K562 (cell line): ENCODE results near the gene TUT4. TPM values are rescaled to one million over a fixed set of nuclear protein-coding genes. Genes with fewer than 3 reads are reported as not detected.

Source experiments
- ATAC-seq: fragments of 200-7000 bp; cut with Tn5 transposase; 3 replicates; pipeline ENCODE4 v1.9.1; 2020; ENCODE audit warnings: moderate library complexity
- BruUV-seq: library from RNA; stranded (reverse); fragments of 400-500 nt; replicated peaks from 2 replicates; lab custom pipeline; 2021; lab: Mats Ljungman, UMichigan
- CTCF ChIA-PET: fragments of 300-600 bp; formaldehyde crosslinking; extraction: SDS; loops from one replicate; lab custom pipeline; 2021; ENCODE audit warnings: low intra/inter-chr PET ratio; lab: Yijun Ruan, JAX
- POLR2A ChIA-PET: fragments of 300-600, 350-650 bp; sonication (Branson Sonifier 250); formaldehyde crosslinking; extraction: SDS; loops from one replicate; lab custom pipeline; 2021; ENCODE audit warnings: antibody characterized with exemption, inconsistent platforms; lab: Yijun Ruan, JAX
- DNase-seq, 4 experiments: peaks; one replicate each; pipeline versions ENCODE4 v3.0.0 to v3.0.0-alpha.2; 2011 to 2018; ENCODE audit warnings: low spot score in 3 of 4, mixed read lengths in 3 of 4; ENCODE audit errors: extremely low read depth in 1 of 4
- FAIRE-seq: peaks from 2 replicates; lab custom pipeline; 2011; peaks lifted over from hg19 to GRCh38; lab: Jason Lieb, UNC
- H2AFZ ChIP-seq: 2 replicates; pipeline ENCODE4 v1.6.0; 2011; ENCODE audit warnings: low read depth, low read length, control low read depth, inconsistent platforms
- H3K27ac ChIP-seq: fragments of 200-600 bp; 3 replicates; pipeline ENCODE4 v1.8.0; 2011; ENCODE audit warnings: low read depth, mild to moderate bottlenecking, control low read depth, inconsistent platforms, low read length, moderate library complexity, mixed read lengths; ENCODE audit errors: extremely low read depth
- H3K27me3 ChIP-seq, 2 experiments: fragments of 300-600 bp in 1 of 2; 2 replicates in 1 of 2; 3 replicates in 1 of 2; pipeline versions ENCODE4 v1.6.0 to v1.8.0; 2011; ENCODE audit warnings: inconsistent platforms in 2 of 2, low read length in 2 of 2, mild to moderate bottlenecking in 1 of 2, mixed read lengths in 1 of 2, moderate library complexity in 1 of 2; ENCODE audit not compliant: control insufficient read depth in 2 of 2, insufficient read depth in 2 of 2
- H3K36me3 ChIP-seq: fragments of 300-600 bp; 3 replicates; pipeline ENCODE4 v1.8.0; 2011; ENCODE audit warnings: mild to moderate bottlenecking, low read length, inconsistent platforms; ENCODE audit not compliant: control insufficient read depth, insufficient read depth
- H3K4me1 ChIP-seq, 2 experiments: fragments of 200-600 bp in 1 of 2; replicated peaks in 1 of 2; 2 replicates in 1 of 2; 3 replicates in 1 of 2; pipeline versions ENCODE4 v1.5.1 to v1.8.0; 2011; ENCODE audit warnings: inconsistent platforms in 2 of 2, low read length in 2 of 2, mild to moderate bottlenecking in 1 of 2, mixed read lengths in 1 of 2, moderate library complexity in 1 of 2; ENCODE audit not compliant: control insufficient read depth in 2 of 2, insufficient read depth in 2 of 2
- H3K4me2 ChIP-seq: 2 replicates; pipeline ENCODE4 v1.6.1; 2011; ENCODE audit warnings: low read length, control low read depth, inconsistent platforms, mixed read lengths; ENCODE audit not compliant: insufficient read depth
- H3K4me3 ChIP-seq: fragments of 200-600 bp; sonication (generic), shearing (Covaris generic); 2 replicates; pipeline ENCODE4 v1.5.1; 2016; ENCODE audit warnings: control low read depth, inconsistent platforms
- H3K79me2 ChIP-seq: fragments of 200-600 bp; 3 replicates; pipeline ENCODE4 v1.8.0; 2011; ENCODE audit warnings: low read length, inconsistent platforms; ENCODE audit not compliant: control insufficient read depth, insufficient read depth
- H3K9ac ChIP-seq, 2 experiments: 2 replicates each; pipeline versions ENCODE4 v1.6.0 to v1.6.1; 2011; ENCODE audit warnings: low read depth in 2 of 2, low read length in 2 of 2, control low read depth in 1 of 2, inconsistent platforms in 1 of 2, mild to moderate bottlenecking in 1 of 2, mixed read lengths in 1 of 2; ENCODE audit not compliant: insufficient read depth in 1 of 2
- H3K9me1 ChIP-seq: one replicate; pipeline ENCODE4 v1.6.0; 2011; ENCODE audit warnings: inconsistent platforms, mild to moderate bottlenecking, low read length, moderate library complexity; ENCODE audit not compliant: control insufficient read depth, insufficient read depth
- H3K9me3 ChIP-seq: replicated peaks from 2 replicates; pipeline ENCODE4 v1.5.1; 2011; ENCODE audit warnings: low read depth, low read length, inconsistent platforms; ENCODE audit not compliant: control insufficient read depth, insufficient read depth
- H4K20me1 ChIP-seq: replicated peaks from 2 replicates; pipeline ENCODE4 v1.6.1; 2011; ENCODE audit warnings: low read length, inconsistent platforms, mixed read lengths; ENCODE audit not compliant: control insufficient read depth, insufficient read depth
- ATF3 ChIP-seq, 2 experiments: fragments of 450-650 bp in 1 of 2; sonication (generic) in 1 of 2; formaldehyde crosslinking in 1 of 2; IDR thresholded peaks in 1 of 2; conservative IDR thresholded peaks in 1 of 2; 2 replicates each; pipeline versions ENCODE4 v1.6.1 to v1.8.1; 2016 to 2023; ENCODE audit warnings: mild to moderate bottlenecking in 2 of 2, moderate library complexity in 2 of 2, inconsistent platforms in 1 of 2, missing genetic modification reagents in 1 of 2
- BCOR ChIP-seq: fragments of 450-650 bp; IDR thresholded peaks from 2 replicates; pipeline ENCODE4 v1.6.1; 2016
- EHMT2 ChIP-seq: fragments of 450-650 bp; IDR thresholded peaks from 2 replicates; pipeline ENCODE4 v1.6.1; 2018; ENCODE audit warnings: antibody characterized with exemption
- POLR3G ChIP-seq: IDR thresholded peaks from 2 replicates; pipeline ENCODE4 v1.6.1; 2011; ENCODE audit not compliant: insufficient read length, insufficient replicate concordance; ENCODE audit errors: extremely low read depth
- RFX7 ChIP-seq: fragments of 250-450 bp; sonication (Bioruptor Pico); IDR thresholded peaks from 2 replicates; pipeline ENCODE4 v1.5.1; 2021; ENCODE audit warnings: mild to moderate bottlenecking
- RHOXF2B ChIP-seq: fragments of 250-450 bp; sonication (Bioruptor Pico); conservative IDR thresholded peaks from 2 replicates; pipeline ENCODE4 v1.5.1; 2021
- RUNX1 ChIP-seq: sonication (generic); IDR thresholded peaks from 2 replicates; pipeline ENCODE4 v1.6.1; 2016; ENCODE audit warnings: antibody characterized with exemption, low read depth
- TRIM28 ChIP-seq: fragments of 450-650 bp; IDR thresholded peaks from 2 replicates; pipeline ENCODE4 v1.6.1; 2017
- XRCC3 ChIP-seq: fragments of 450-650 bp; IDR thresholded peaks from 2 replicates; pipeline ENCODE4 v1.6.1; 2017; ENCODE audit warnings: mild to moderate bottlenecking, moderate library complexity
- WGBS: fragments of 100-300 bp; shearing (Covaris generic); methylation state at CpG from one replicate; pipeline ENCODE4 v1.1.6; 2016; ENCODE audit warnings: low coverage, mixed read lengths; ENCODE audit not compliant: insufficient coverage; ENCODE audit errors: missing lambda C conversion rate; 5-methylcytosine and 5-hydroxymethylcytosine counted together
- in situ Hi-C: fragments of 300-500 bp; cut with MboI; formaldehyde crosslinking; loops from 4 replicates; pipeline ENCODE4 v1.15.0; 2018; ENCODE audit warnings: inconsistent platforms, mixed read lengths
- intact Hi-C: fragments of 100-400 bp; cut with micrococcal nuclease; formaldehyde crosslinking; loops from 2 replicates; pipeline ENCODE4 v1.14.2; 2022
- polyA plus RNA-seq, 8 experiments: library from polyadenylated mRNA; depleted of rRNA in 4 of 8; stranded (reverse) in 5 of 8; unstranded in 3 of 8; fragments of >200 nt; fragmentation: Nextera tagmentation in 2 of 8; fragmentation: Illumina TruSeq in 1 of 8; extraction: Ambion mirVana in 2 of 8; extraction: Trizol in 1 of 8; gene quantifications; 2 replicates each; pipeline versions ENCODE4 v1.2.1 to v1.2.3, GENCODE V29; 2011 to 2014; ENCODE audit warnings: inconsistent platforms in 1 of 8, missing spikeins in 1 of 8
- total RNA-seq, 7 experiments: library from RNA; depleted of rRNA in 6 of 7; stranded (reverse); fragments of >200 nt in 6 of 7; fragmentation: Illumina TruSeq in 2 of 7; extraction: Trizol in 2 of 7; gene quantifications; 2 replicates each; pipeline versions ENCODE4 v1.2.1 to v1.2.3, GENCODE V29; 2011 to 2021; ENCODE audit warnings: low replicate concordance in 1 of 7
- TF ChIP-seq, protein P1 (sequence below): IDR thresholded peaks from 2 replicates; pipeline ENCODE4 v1.6.1; 2016; ENCODE audit warnings: missing genetic modification characterization, missing compliant biosample characterization
- TF ChIP-seq, protein P2 (sequence below), 2 experiments: IDR thresholded peaks in 1 of 2; conservative IDR thresholded peaks in 1 of 2; 2 replicates each; pipeline ENCODE4 v1.6.1; 2016; ENCODE audit warnings: low read depth in 2 of 2, mild to moderate bottlenecking in 1 of 2, missing compliant biosample characterization in 1 of 2, missing genetic modification characterization in 1 of 2, moderate library complexity in 1 of 2

TUT4 gene
- total and polyA plus RNA-seq, 9 of the 15 experiments (the other 6 are each of a cell fraction or from before 2014, with no cell fraction given), result 15.8 to 53.5 (median 36.7) TPM

- TF ChIP-seq, protein P1, sequence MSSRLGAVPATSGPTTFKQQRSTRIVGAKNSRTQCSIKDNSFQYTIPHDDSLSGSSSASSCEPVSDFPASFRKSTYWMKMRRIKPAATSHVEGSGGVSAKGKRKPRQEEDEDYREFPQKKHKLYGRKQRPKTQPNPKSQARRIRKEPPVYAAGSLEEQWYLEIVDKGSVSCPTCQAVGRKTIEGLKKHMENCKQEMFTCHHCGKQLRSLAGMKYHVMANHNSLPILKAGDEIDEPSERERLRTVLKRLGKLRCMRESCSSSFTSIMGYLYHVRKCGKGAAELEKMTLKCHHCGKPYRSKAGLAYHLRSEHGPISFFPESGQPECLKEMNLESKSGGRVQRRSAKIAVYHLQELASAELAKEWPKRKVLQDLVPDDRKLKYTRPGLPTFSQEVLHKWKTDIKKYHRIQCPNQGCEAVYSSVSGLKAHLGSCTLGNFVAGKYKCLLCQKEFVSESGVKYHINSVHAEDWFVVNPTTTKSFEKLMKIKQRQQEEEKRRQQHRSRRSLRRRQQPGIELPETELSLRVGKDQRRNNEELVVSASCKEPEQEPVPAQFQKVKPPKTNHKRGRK (tag), result no peak
- peak; percentile 78 for TF ChIP-seq EHMT2
- TF ChIP-seq XRCC3, result no peak
These were observed 21.7 kb upstream of the TUT4 start (continued) for GRCh38 chr1:52574594-52574993.

GRCh38 chr1:52572387-52572786 is 19.5 kb upstream of the TUT4 start:
- no peaks in the 10 kb centered on the region for H3K9me1 ChIP-seq
- ChIA-PET POLR2A (interaction anchor here (0.5 kb wide), 1 partner anchor 405 kb away, joined by 4 read pairs; no protein-coding TSS in a partner anchor), CTCF (no interaction called here)
- H3K9ac ChIP-seq, result no peak overlapping the region
- H3K27ac ChIP-seq, result no peak overlapping the region
- DNase-seq (no peak), ATAC-seq (no peak), FAIRE-seq (no peak)
- no peaks in the 10 kb centered on the region for H3K36me3 ChIP-seq
- in situ Hi-C loops (no loop called here), intact Hi-C loops (no loop called here)
- H3K4me2 ChIP-seq, result no peak overlapping the region
- no peaks in the 10 kb centered on the region for H3K79me2 ChIP-seq
- no peaks in the 10 kb centered on the region for H3K27me3 ChIP-seq
- TF ChIP-seq BCOR (no peak), TRIM28 (no peak), RHOXF2B (CRISPR knock-in tag) (no peak), RUNX1 (no peak), ATF3 (IDR thresholded peaks at IDR 0.05) (peak; percentile 18; the same call in 1 of the 2 replicates), ATF3 (CRISPR knock-in tag; conservative IDR thresholded peaks at IDR 0.05) (no peak), RFX7 (CRISPR knock-in tag) (no peak), POLR3G (no peak)
- TF ChIP-seq, protein P2, sequence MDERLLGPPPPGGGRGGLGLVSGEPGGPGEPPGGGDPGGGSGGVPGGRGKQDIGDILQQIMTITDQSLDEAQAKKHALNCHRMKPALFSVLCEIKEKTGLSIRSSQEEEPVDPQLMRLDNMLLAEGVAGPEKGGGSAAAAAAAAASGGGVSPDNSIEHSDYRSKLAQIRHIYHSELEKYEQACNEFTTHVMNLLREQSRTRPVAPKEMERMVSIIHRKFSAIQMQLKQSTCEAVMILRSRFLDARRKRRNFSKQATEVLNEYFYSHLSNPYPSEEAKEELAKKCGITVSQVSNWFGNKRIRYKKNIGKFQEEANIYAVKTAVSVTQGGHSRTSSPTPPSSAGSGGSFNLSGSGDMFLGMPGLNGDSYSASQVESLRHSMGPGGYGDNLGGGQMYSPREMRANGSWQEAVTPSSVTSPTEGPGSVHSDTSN (CRISPR knock-in tag; IDR thresholded peaks at IDR 0.05; ENCODE audit: low read depth), result no peak
- TF ChIP-seq, protein P2 (tag; conservative IDR thresholded peaks at IDR 0.05; ENCODE audit: low read depth), result no peak
- BruUV-seq, result no TSS peak
- peak overlapping the region; percentile 21; the same call in 1 of the 2 replicates for H2AFZ ChIP-seq
- peaks cover 5% of the 10 kb centered on the region in 2 experiments; a peak in 1 of 5 replicates for H3K4me1 ChIP-seq
- H3K4me3 ChIP-seq, result no peak overlapping the region
- no peaks in the 10 kb centered on the region for H4K20me1 ChIP-seq
- H3K9me3 ChIP-seq, result no peaks in the 10 kb centered on the region
- WGBS, result 73% methylated on average over 4 of the region's 4 CpGs
